ENCODE measurements around the gene ST3GAL4.

Gene ST3GAL4

GRCh38 chr11:126430581-126431335 is 75.3 kb downstream of the ST3GAL4 start:
- DNase-seq (ENCODE audit: extremely low read depth, low read depth), result no peak
- no peak overlapping the region for H3K4me3 ChIP-seq (replicated peaks; ENCODE audit: low read depth, low read length)
- TF ChIP-seq CTCF (IDR thresholded peaks at IDR 0.05; ENCODE audit: low read depth, low read length, missing control alignments), result no peak

- H3K4me3 ChIP-seq (replicated peaks; ENCODE audit: low read depth, low read length), result no peak overlapping the region
- DNase-seq (ENCODE audit: extremely low read depth, low read depth), result no peak
- no peak for TF ChIP-seq CTCF (IDR thresholded peaks at IDR 0.05; ENCODE audit: low read depth, low read length, missing control alignments)
Observed at GRCh38 chr11:126431401-126432064, 76.0 kb downstream of the ST3GAL4 start.

GRCh38 chr11:126432065-126432461 is 76.6 kb downstream of the ST3GAL4 start:
- no peak overlapping the region for H3K4me3 ChIP-seq (replicated peaks; ENCODE audit: low read depth, low read length)
- DNase-seq (ENCODE audit: extremely low read depth, low read depth), result no peak
- TF ChIP-seq CTCF (IDR thresholded peaks at IDR 0.05; ENCODE audit: low read depth, low read length, missing control alignments), result no peak

- DNase-seq (ENCODE audit: extremely low read depth, low read depth), result no peak
- no peak overlapping the region for H3K4me3 ChIP-seq (replicated peaks; ENCODE audit: low read depth, low read length)
- no peak for TF ChIP-seq CTCF (IDR thresholded peaks at IDR 0.05; ENCODE audit: low read depth, low read length, missing control alignments)
Observed at GRCh38 chr11:126432525-126432924, 77.0 kb downstream of the ST3GAL4 start.

- no peak overlapping the region for H3K4me3 ChIP-seq (replicated peaks; ENCODE audit: low read depth, low read length)
- DNase-seq (ENCODE audit: extremely low read depth, low read depth), result no peak
- TF ChIP-seq CTCF (IDR thresholded peaks at IDR 0.05; ENCODE audit: low read depth, low read length, missing control alignments), result no peak
Observed at GRCh38 chr11:126433244-126433846, 77.9 kb downstream of the ST3GAL4 start.

- TF ChIP-seq CTCF (IDR thresholded peaks at IDR 0.05; ENCODE audit: low read depth, low read length, missing control alignments), result no peak
- DNase-seq (ENCODE audit: extremely low read depth, low read depth), result no peak
- H3K4me3 ChIP-seq (replicated peaks; ENCODE audit: low read depth, low read length), result no peak overlapping the region
Observed at GRCh38 chr11:126433989-126434949, 78.8 kb downstream of the ST3GAL4 start.

Measured in HFF-Myc (cell line).